ENCODE data around the gene EGFL7.

GRCh38 chr9:136658849-136659535 is 3.7 kb upstream of the EGFL7 start:
- TF ChIP-seq RBBP5 (conservative IDR thresholded peaks at IDR 0.05) (no peak), YY1 (IDR thresholded peaks at IDR 0.05; ENCODE audit: low read depth, low read length) (no peak), POLR2AphosphoS5 (IDR thresholded peaks at IDR 0.05; ENCODE audit: low read length) (no peak), CREB1 (IDR thresholded peaks at IDR 0.05; ENCODE audit: low read depth) (no peak), SMAD5 (IDR thresholded peaks at IDR 0.05; ENCODE audit: low read depth) (no peak), CTCF (IDR thresholded peaks at IDR 0.05 in 2 of 3, conservative IDR thresholded peaks at IDR 0.05 in 1 of 3; ENCODE audit: control insufficient read depth in 2 of 3, extremely low read depth in 1 of 3, insufficient read depth in 1 of 3, low read depth in 3 of 3, low read length in 3 of 3) (no peak), SMC3 (IDR thresholded peaks at IDR 0.05; ENCODE audit: borderline replicate concordance, low read length) (no peak), SPI1 (IDR thresholded peaks at IDR 0.05; ENCODE audit: borderline replicate concordance, insufficient read depth, low read depth, low read length) (no peak), BHLHE40 (IDR thresholded peaks at IDR 0.05; ENCODE audit: borderline replicate concordance in 1 of 2, low read depth in 2 of 2, low read length in 1 of 2) (no peak), KDM1A (IDR thresholded peaks at IDR 0.05; ENCODE audit: borderline replicate concordance) (no peak), ZBED1 (IDR thresholded peaks at IDR 0.05; ENCODE audit: borderline replicate concordance) (no peak), SIN3A (IDR thresholded peaks at IDR 0.05; ENCODE audit: low read depth, low read length) (no peak), MYC (IDR thresholded peaks at IDR 0.05; ENCODE audit: insufficient read depth, insufficient read length, insufficient replicate concordance, low read length, severe bottlenecking) (no peak), EED (IDR thresholded peaks at IDR 0.05; ENCODE audit: low read depth) (no peak)

Data from GM12878 (cell line).